GM23338 (cell line): Measurements from ENCODE around the gene ANKRD44. TPM values are rescaled to one million over a fixed set of nuclear protein-coding genes. Genes with fewer than 3 reads are reported as not detected.

Source experiments
- ATAC-seq: fragments of 200-7000 bp; cut with Tn5 transposase; 3 replicates; pipeline ENCODE4 v1.9.1; 2020
- DNase-seq: peaks from one replicate; pipeline ENCODE4 v3.0.0-alpha.2; 2015; ENCODE audit warnings: low spot score
- H2AFZ ChIP-seq: fragments of 200-600 bp; sonication (generic); 2 replicates; pipeline ENCODE4 v1.8.0; 2016; ENCODE audit warnings: antibody characterized with exemption, mild to moderate bottlenecking, moderate library complexity
- H3F3A ChIP-seq: fragments of 200-600 bp; sonication (generic); replicated peaks from 2 replicates; pipeline ENCODE4 v1.8.0; 2017; ENCODE audit warnings: antibody characterized with exemption, mixed run types, low read depth
- H3K27ac ChIP-seq: fragments of 200-600 bp; sonication (generic); 2 replicates; pipeline ENCODE4 v1.6.1; 2016; ENCODE audit warnings: low read depth
- H3K27me3 ChIP-seq: fragments of 200-600 bp; sonication (generic); 2 replicates; pipeline ENCODE4 v1.8.0; 2016; ENCODE audit warnings: mild to moderate bottlenecking, mixed run types, moderate library complexity; ENCODE audit not compliant: insufficient read depth
- H3K36me3 ChIP-seq: fragments of 200-600 bp; sonication (generic); 2 replicates; pipeline ENCODE4 v1.8.0; 2016; ENCODE audit warnings: mild to moderate bottlenecking; ENCODE audit not compliant: insufficient read depth
- H3K4me1 ChIP-seq: fragments of 200-600 bp; sonication (generic); 2 replicates; pipeline ENCODE4 v1.8.0; 2016; ENCODE audit warnings: mild to moderate bottlenecking, moderate library complexity; ENCODE audit not compliant: insufficient read depth
- H3K4me2 ChIP-seq: fragments of 200-600 bp; sonication (generic); 2 replicates; pipeline ENCODE4 v1.7.1; 2017; ENCODE audit warnings: mixed run types
- H3K4me3 ChIP-seq: fragments of 200-600 bp; sonication (generic); 2 replicates; pipeline ENCODE4 v1.6.1; 2016; ENCODE audit warnings: mixed run types
- H3K79me2 ChIP-seq: fragments of 200-600 bp; sonication (generic); replicated peaks from 2 replicates; pipeline ENCODE4 v1.8.0; 2017; ENCODE audit warnings: mild to moderate bottlenecking; ENCODE audit not compliant: insufficient read depth
- H3K9me2 ChIP-seq: fragments of 200-600 bp; sonication (generic); 2 replicates; pipeline ENCODE4 v1.8.0; 2017; ENCODE audit not compliant: insufficient read depth
- H4K20me1 ChIP-seq: fragments of 200-600 bp; sonication (generic); replicated peaks from 2 replicates; pipeline ENCODE4 v1.8.0; 2017; ENCODE audit warnings: mild to moderate bottlenecking; ENCODE audit not compliant: insufficient read depth
- H3K27ac Mint-ChIP-seq: 2 replicates; pipeline ENCODE4 v1.8.0; 2020; ENCODE audit warnings: inconsistent platforms, mild to moderate bottlenecking, moderate library complexity, mixed read lengths
- H3K27me3 Mint-ChIP-seq: 3 replicates; pipeline ENCODE4 v1.8.0; 2022; ENCODE audit warnings: low read depth, mild to moderate bottlenecking, moderate library complexity, mixed read lengths, inconsistent platforms; ENCODE audit not compliant: insufficient read depth, poor library complexity
- H3K36me3 Mint-ChIP-seq: 3 replicates; pipeline ENCODE4 v1.8.0; 2021; ENCODE audit warnings: low read depth, mild to moderate bottlenecking, inconsistent platforms, moderate library complexity, mixed read lengths
- H3K4me1 Mint-ChIP-seq: 3 replicates; pipeline ENCODE4 v1.8.0; 2020; ENCODE audit warnings: mild to moderate bottlenecking, inconsistent platforms, mixed read lengths
- H3K4me3 Mint-ChIP-seq: 3 replicates; pipeline ENCODE4 v1.8.0; 2021; ENCODE audit warnings: moderate library complexity, mild to moderate bottlenecking, inconsistent platforms, mixed read lengths
- H3K9me3 Mint-ChIP-seq: 3 replicates; pipeline ENCODE4 v1.8.0; 2020; ENCODE audit warnings: moderate library complexity, mild to moderate bottlenecking, inconsistent platforms, mixed read lengths
- EZH2 ChIP-seq: fragments of 200-600 bp; sonication (generic); IDR thresholded peaks from one replicate; pipeline ENCODE4 v1.8.0; 2017; ENCODE audit warnings: antibody characterized with exemption, mild to moderate bottlenecking, low read depth; ENCODE audit not compliant: unreplicated experiment
- EZH2phosphoT487 ChIP-seq: fragments of 200-600 bp; sonication (generic); IDR thresholded peaks from one replicate; pipeline ENCODE4 v1.8.1; 2018; ENCODE audit warnings: antibody characterized with exemption; ENCODE audit not compliant: unreplicated experiment
- NANOG ChIP-seq: IDR thresholded peaks from 2 replicates; pipeline ENCODE4 v1.6.1; 2016; ENCODE audit warnings: antibody characterized with exemption, borderline replicate concordance
- STAT1 ChIP-seq: IDR thresholded peaks from one replicate; pipeline ENCODE4 v1.6.1; 2016; ENCODE audit warnings: antibody characterized with exemption; ENCODE audit not compliant: unreplicated experiment
- ZNF114 ChIP-seq: fragments of 250-450 bp; sonication (Bioruptor Pico); IDR thresholded peaks from 2 replicates; pipeline ENCODE4 v1.5.0; 2020; ENCODE audit warnings: mild to moderate bottlenecking, moderate library complexity
- ZNF462 ChIP-seq: fragments of 250-450 bp; sonication (Bioruptor Pico); IDR thresholded peaks from 2 replicates; pipeline ENCODE4 v1.5.0; 2020; ENCODE audit warnings: mild to moderate bottlenecking, moderate library complexity
- polyA plus RNA-seq: library from polyadenylated mRNA; unstranded; fragments of >200 nt; fragmentation: Nextera tagmentation; extraction: Ambion mirVana; gene quantifications from 2 replicates; pipeline ENCODE4 v1.2.1, GENCODE V29; 2016
- total RNA-seq: library from RNA; depleted of rRNA; stranded (reverse); fragments of >200 nt; shearing (Covaris generic); gene quantifications from 2 replicates; pipeline ENCODE4 v1.2.3, GENCODE V29; 2014
- TF ChIP-seq, protein P1 (sequence below), 2 experiments: fragments of 200-600 bp in 1 of 2; sonication (generic) in 1 of 2; conservative IDR thresholded peaks; 2 replicates each; pipeline versions ENCODE4 v1.5.1 to v1.6.1; 2016 to 2017; ENCODE audit warnings: antibody characterized with exemption in 2 of 2, low read depth in 2 of 2, mild to moderate bottlenecking in 2 of 2, moderate library complexity in 1 of 2
- TF ChIP-seq, protein P2 (sequence below): IDR thresholded peaks from 2 replicates; pipeline ENCODE4 v1.6.1; 2016; ENCODE audit warnings: antibody characterized with exemption

Gene ANKRD44
- total and polyA plus RNA-seq, 2 experiments from 2014 or later = 0.44 to 0.56 TPM

DNA sequence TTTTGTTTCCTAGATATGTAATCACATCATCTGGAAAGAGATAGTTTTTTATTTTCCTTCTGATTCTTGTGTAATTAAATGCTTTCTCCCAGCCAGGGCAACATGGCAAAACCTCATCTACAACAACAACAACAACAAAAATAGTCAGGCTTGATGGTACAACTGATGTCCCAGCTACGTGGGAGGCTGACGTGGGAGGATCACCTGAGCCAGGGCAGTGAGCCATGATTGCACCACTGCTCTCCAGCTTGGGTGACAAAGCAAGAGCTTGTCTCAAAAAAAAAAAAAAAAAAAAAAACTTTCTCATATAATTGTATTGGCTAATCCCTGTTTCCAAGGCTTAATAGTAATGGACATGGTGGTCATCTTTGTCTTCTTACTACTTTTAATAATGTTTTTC is 357.6 kb downstream of the ANKRD44 start (continued):
- TF ChIP-seq ZNF462 (CRISPR knock-in tag) (no peak), ZNF114 (no peak), EZH2phosphoT487 (no peak), EZH2 (no peak), STAT1 (no peak), NANOG (no peak)

GRCh38 chr2:196951973-196952372 is 358.6 kb downstream of the ANKRD44 start:
- ATAC-seq = peak; percentile 63
- Histone ChIP-seq H3K4me3 (no peak overlapping the region), H4K20me1 (no peaks in the 10 kb centered on the region), H3K36me3 (no peaks in the 10 kb centered on the region), H3K4me1 (peaks cover 26% of the 10 kb centered on the region), H3K27ac (no peak overlapping the region), H2AFZ (peak overlapping the region; percentile 60; the same call in 1 of the 2 replicates), H3K27me3 (no peaks in the 10 kb centered on the region), H3F3A (no peaks in the 10 kb centered on the region), H3K79me2 (no peaks in the 10 kb centered on the region), H3K9me2 (no peaks in the 10 kb centered on the region), H3K4me2 (no peak overlapping the region)
- Mint-ChIP-seq H3K27ac (no peak overlapping the region), H3K4me1 (peaks cover 30% of the 10 kb centered on the region), H3K9me3 (no peaks in the 10 kb centered on the region; the same call in 2 of the 3 replicates), H3K4me3 (no peak overlapping the region), H3K36me3 (no peaks in the 10 kb centered on the region), H3K27me3 (peaks cover 1% of the 10 kb centered on the region)
- DNase-seq = peak; percentile 30
- TF ChIP-seq, protein P1, sequence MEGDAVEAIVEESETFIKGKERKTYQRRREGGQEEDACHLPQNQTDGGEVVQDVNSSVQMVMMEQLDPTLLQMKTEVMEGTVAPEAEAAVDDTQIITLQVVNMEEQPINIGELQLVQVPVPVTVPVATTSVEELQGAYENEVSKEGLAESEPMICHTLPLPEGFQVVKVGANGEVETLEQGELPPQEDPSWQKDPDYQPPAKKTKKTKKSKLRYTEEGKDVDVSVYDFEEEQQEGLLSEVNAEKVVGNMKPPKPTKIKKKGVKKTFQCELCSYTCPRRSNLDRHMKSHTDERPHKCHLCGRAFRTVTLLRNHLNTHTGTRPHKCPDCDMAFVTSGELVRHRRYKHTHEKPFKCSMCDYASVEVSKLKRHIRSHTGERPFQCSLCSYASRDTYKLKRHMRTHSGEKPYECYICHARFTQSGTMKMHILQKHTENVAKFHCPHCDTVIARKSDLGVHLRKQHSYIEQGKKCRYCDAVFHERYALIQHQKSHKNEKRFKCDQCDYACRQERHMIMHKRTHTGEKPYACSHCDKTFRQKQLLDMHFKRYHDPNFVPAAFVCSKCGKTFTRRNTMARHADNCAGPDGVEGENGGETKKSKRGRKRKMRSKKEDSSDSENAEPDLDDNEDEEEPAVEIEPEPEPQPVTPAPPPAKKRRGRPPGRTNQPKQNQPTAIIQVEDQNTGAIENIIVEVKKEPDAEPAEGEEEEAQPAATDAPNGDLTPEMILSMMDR (conservative IDR thresholded peaks at IDR 0.05; ENCODE audit: low read depth in 2 of 2) = 0 out of 4 replicates have a peak, but pooled peaks of 1 of the 2 experiments have one; percentile 5
- TF ChIP-seq, protein P2, sequence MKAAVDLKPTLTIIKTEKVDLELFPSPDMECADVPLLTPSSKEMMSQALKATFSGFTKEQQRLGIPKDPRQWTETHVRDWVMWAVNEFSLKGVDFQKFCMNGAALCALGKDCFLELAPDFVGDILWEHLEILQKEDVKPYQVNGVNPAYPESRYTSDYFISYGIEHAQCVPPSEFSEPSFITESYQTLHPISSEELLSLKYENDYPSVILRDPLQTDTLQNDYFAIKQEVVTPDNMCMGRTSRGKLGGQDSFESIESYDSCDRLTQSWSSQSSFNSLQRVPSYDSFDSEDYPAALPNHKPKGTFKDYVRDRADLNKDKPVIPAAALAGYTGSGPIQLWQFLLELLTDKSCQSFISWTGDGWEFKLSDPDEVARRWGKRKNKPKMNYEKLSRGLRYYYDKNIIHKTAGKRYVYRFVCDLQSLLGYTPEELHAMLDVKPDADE = no peak
